Muscle layer of duodenum (tissue), 2 donors: ENCODE measurements around the gene SLC29A3.

Experiments used
- H3K27ac ChIP-seq: one replicate; pipeline ENCODE4 v1.7.0; 2013; ENCODE audit warnings: mild to moderate bottlenecking, low read length
- H3K27me3 ChIP-seq: one replicate; pipeline ENCODE4 v1.7.0; 2013; ENCODE audit warnings: low read depth, mild to moderate bottlenecking, control low read depth, low read length
- H3K36me3 ChIP-seq, 2 donors: one replicate each; pipeline ENCODE4 v1.7.0; 2013; ENCODE audit warnings: low read length in 2 of 2, control low read depth in 1 of 2, mild to moderate bottlenecking in 1 of 2; ENCODE audit not compliant: insufficient read depth in 2 of 2, control insufficient read depth in 1 of 2
- H3K4me1 ChIP-seq, 2 donors: one replicate each; pipeline ENCODE4 v1.7.0; 2013; ENCODE audit warnings: low read length in 2 of 2, mild to moderate bottlenecking in 2 of 2, control low read depth in 1 of 2, moderate library complexity in 1 of 2; ENCODE audit not compliant: insufficient read depth in 2 of 2, control insufficient read depth in 1 of 2
- H3K4me3 ChIP-seq, 2 donors: one replicate each; pipeline ENCODE4 v1.7.0; 2013; ENCODE audit warnings: low read length in 2 of 2, low read depth in 1 of 2, mild to moderate bottlenecking in 1 of 2
- H3K9me3 ChIP-seq, 2 donors: one replicate each; pipeline ENCODE4 v1.7.0; 2013; ENCODE audit warnings: low read length in 2 of 2, control low read depth in 1 of 2, mild to moderate bottlenecking in 1 of 2; ENCODE audit not compliant: control insufficient read depth in 1 of 2
- donor health status: healthy.

Gene SLC29A3

DNA sequence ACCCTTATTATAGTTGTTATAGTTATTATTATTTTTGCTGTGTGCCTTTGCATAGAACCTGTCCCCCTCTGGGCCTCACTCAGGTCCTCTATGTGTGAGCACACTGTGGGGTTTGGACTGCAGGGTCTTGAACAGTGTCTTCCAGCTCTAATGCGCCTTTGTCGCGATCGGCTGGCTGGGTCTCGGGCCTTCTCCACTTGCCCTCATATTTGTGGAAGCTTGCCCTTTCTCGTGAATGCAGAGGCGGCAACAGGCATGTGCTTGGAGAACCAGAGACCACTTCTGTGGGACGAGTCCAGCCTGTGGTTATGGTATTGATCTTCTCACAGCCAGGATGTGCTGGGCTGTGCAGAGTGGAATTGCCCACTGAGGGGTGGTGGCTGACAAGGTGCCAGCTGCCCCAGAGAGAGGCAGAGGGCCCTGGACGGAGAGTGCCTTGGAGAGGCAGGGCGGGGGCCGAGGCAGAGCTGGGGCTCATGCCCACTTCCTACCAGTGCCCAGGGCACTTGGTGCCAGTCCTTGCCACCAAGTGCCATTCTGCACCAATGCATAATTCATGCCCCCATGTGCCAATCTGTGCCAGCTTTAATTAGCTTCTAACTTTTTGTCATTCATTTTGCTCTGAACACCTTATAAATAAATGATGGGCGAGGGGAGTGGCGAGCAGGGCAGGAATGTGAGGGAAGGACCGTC, 70.9 kb downstream of the SLC29A3 start:
- Histone ChIP-seq H3K4me1 (no peaks in the 10 kb centered on the region), H3K27ac (no peak overlapping the region), H3K9me3 (no peaks in the 10 kb centered on the region), H3K27me3 (no peaks in the 10 kb centered on the region), H3K36me3 (no peaks in the 10 kb centered on the region), H3K4me3 (no peak overlapping the region)

DNA sequence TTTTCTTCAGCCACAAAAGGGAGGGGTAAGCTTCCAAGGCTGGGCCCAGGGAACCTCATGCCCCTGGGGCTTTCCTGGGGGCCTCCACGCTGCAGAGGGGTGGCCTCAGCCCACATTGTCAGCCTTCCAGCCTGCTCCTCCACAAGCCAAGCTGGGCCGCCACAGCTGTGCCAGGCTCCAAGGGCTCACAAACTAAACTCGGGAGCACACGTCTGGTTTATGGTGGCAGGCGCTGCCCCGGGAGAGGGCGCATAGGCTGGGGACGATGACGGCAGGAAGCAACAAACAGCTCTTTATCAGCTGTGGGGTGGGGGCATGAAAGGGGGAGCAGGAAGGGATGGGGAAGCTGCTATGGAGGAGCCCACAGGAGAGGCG, 71.4 kb downstream of the SLC29A3 start:
- no peaks in the 10 kb centered on the region for H3K4me1 ChIP-seq
- H3K27me3 ChIP-seq: no peaks in the 10 kb centered on the region
- H3K36me3 ChIP-seq: no peaks in the 10 kb centered on the region
- H3K27ac ChIP-seq: no peak overlapping the region
- H3K4me3 ChIP-seq: no peak overlapping the region
- H3K9me3 ChIP-seq: no peaks in the 10 kb centered on the region

DNA sequence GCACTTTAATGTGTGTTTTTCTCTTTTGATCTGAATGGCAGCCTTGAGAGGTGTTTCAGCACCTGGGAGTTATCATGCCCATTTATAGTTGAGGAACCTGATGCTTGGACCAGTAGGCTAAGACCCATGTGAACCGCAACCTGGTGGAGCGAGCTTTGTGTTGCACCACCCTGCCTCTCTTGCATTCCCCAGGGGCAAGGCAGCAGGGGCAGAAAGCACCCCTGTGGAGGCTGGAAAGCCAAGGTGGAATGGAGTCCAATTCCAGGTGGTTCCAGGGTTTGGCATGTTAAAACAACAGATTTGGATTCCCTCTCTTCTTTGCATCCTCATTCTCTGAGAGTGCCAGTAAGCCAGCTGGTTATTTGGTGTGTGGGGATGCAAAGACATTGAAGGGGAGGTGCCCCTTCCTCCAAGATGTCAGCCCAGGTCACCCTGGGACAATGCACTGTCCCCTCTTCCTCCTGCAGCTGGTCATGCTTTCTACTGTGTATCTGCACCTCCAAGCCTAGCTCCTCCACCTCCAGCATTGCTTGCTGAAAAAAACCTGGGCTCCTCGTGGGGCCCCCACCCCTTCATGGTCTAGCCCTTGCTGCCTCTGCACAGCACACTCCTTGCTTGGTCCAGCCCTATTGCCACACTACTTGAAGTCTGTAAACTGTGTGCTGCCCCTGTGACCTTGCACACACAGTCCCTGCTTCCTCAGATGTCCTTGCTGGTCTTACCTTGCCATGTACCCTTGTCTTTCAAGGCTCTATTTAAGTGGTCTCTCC, 72.0 kb downstream of the SLC29A3 start:
- no peaks in the 10 kb centered on the region for H3K4me1 ChIP-seq
- no peaks in the 10 kb centered on the region for H3K36me3 ChIP-seq
- no peak overlapping the region for H3K4me3 ChIP-seq
- no peaks in the 10 kb centered on the region for H3K9me3 ChIP-seq
- H3K27ac ChIP-seq: no peak overlapping the region
- H3K27me3 ChIP-seq: no peaks in the 10 kb centered on the region

DNA sequence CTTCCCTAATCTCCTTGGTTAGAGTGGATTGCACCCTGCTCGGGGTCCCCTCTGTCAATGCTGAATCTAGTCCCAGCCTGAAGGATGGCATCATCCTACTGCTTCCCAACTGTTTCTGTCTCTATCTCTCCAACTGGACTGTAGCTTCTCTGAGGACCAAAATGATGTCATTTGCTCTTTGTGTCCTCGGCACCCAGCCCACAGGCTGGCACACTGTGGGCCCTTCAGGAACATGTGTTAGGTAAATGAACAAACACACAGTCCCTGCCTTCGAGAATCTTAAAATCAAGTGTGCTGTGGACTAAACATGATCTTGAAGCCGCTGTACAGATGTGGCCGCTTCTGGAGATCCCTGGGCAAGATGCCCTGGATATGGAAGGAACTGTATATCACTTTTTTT, 72.6 kb downstream of the SLC29A3 start:
- no peaks in the 10 kb centered on the region for H3K27me3 ChIP-seq
- H3K36me3 ChIP-seq: no peaks in the 10 kb centered on the region
- no peaks in the 10 kb centered on the region for H3K9me3 ChIP-seq
- H3K4me3 ChIP-seq: no peak overlapping the region
- no peak overlapping the region for H3K27ac ChIP-seq
- H3K4me1 ChIP-seq: no peaks in the 10 kb centered on the region

DNA sequence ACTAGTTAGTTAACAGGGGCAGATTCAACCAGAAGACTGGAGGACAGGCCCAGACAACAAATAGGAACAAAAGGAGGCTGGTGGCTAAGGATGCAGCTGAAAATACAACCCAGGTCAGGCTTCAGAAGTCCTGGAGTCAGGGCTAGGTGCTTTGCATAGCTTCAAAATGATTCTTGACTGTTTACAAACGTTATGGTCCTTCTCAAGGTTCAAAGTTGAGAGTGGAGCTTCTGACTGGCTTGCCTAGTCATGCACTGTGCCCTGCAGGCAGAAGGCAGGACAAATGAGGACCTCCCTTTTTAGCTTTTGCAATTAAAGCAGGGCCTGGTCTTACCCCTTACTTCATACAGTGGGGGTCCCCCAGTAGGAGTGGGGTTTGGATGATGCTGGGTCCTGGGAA, 73.2 kb downstream of the SLC29A3 start:
- peaks cover 0 to 2% of the 10 kb centered on the region in 2 donors for H3K4me1 ChIP-seq
- no peak overlapping the region for H3K4me3 ChIP-seq
- no peaks in the 10 kb centered on the region for H3K9me3 ChIP-seq
- H3K36me3 ChIP-seq: no peaks in the 10 kb centered on the region
- H3K27me3 ChIP-seq: peaks cover under 1% of the 10 kb centered on the region
- no peak overlapping the region for H3K27ac ChIP-seq

DNA sequence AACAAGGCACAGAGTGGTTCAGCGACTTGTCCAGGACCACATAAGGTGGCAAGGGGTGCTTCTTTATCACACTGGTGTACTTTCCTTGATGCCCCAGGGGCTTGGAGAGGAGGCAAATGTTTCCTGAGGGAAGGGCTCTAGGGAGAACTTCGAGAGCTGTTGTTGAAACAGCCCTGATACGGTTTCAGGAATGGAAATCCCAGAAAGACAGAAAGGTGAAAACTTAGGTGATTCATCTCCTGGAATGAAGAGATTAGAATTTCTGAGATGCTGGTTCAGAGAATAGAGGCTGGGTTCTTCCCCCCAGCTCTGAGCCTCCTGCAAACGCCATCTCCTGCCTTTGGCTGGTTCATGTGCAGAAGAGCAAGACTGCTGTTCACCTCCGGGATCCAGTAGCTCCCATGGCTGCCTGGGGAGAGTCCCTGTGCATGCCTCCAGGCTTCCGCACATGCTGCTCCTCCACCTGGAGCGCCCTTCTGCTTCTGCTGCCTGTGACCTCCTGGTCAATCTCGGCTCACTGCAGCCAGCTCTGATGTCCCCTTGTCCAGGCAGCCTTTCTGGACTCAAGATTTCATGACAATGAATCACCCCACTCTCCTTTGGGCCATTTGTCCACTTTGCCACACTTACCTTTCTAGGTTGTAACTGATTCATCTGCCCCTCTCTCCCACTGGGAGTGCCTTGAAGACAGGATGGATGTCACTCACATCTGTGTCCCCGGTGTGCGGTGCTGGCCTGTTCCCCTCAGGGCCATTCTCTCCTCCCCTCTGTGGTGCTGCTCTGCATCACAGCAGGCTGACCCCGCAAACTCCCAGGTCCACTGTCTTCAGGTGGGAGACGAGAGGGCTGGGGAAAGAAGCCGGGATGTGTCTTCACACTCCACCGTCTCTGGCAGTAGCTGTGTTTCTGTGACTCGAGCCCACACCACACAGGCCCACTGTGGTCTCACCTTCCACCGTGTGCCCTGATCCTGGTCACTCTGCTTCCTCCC, 74.0 kb downstream of the SLC29A3 start:
- no peak overlapping the region for H3K4me3 ChIP-seq
- H3K4me1 ChIP-seq: peaks cover 0 to 10% of the 10 kb centered on the region in 2 donors
- no peak overlapping the region for H3K27ac ChIP-seq
- H3K36me3 ChIP-seq: no peaks in the 10 kb centered on the region
- no peaks in the 10 kb centered on the region for H3K9me3 ChIP-seq
- peaks cover 8% of the 10 kb centered on the region for H3K27me3 ChIP-seq

DNA sequence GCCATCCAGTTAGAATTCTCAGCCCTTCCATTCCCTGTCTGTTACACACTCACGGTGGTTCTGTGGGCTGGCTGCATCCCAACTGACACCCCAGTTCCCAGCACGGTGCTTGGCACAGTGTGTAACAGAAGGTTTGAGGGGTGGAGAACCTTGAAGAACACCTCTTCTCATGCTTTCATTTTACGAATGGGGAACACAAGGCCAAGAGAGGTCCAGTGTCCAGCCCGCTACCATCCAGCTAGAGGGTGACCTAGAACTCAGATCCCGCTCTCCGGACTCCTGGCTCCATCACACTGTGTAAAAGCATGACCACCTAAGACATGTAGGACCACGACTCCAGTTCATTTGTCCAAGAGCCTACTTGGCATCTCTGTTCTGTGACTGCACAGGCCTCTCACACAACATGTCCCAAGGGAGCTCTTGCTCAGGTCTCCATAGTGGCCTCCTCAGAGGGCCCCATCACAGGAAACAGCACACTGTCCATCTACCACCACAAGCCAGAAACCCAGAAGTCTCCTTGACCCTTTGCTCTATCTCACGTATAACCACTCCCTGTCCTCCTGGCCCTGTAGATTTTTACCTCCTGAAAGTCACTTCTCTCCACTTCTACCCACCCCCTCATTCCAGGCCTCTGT, 74.9 kb downstream of the SLC29A3 start:
- no peaks in the 10 kb centered on the region for H3K36me3 ChIP-seq

DNA sequence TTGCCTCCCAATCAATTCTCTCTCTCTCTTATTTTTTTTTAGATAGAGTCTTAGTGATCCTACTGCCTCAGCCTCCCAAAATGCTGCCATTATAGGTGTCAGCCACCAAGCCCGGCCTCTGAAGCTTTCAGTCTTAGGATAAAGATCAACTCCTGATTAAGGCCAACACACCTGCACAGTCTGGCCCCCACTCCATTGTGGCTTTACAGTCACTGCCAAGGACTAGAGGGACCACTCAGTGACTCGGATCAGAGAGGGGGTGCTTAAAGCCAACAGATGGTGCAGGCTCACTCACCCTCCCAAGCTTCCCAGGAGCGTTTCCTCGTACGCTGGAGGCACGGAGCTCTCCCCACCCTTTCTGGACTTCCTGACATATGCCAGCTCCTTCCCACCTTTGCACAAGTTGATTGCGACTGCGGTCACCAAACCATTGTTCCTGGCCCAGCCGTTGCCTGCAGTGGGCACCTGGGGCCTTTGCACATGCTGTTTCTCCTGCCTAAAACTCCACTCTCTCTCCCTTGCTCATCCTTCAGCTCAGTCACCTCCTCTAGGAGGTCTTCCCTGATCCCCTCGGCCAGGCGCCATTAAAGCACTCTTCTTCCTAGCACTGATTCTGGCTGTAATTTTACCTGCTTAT, 76.0 kb downstream of the SLC29A3 start:
- peaks cover 27% of the 10 kb centered on the region for H3K27me3 ChIP-seq
- no peaks in the 10 kb centered on the region for H3K36me3 ChIP-seq
- peaks cover 0 to 17% of the 10 kb centered on the region in 2 donors for H3K4me1 ChIP-seq
- no peak overlapping the region for H3K27ac ChIP-seq
- no peaks in the 10 kb centered on the region for H3K9me3 ChIP-seq
- H3K4me3 ChIP-seq: no peak overlapping the region

More for the DNA sequence above, 74.9 kb downstream of the SLC29A3 start:
- Histone ChIP-seq H3K9me3 (no peaks in the 10 kb centered on the region), H3K4me3 (no peak overlapping the region), H3K27ac (no peak overlapping the region), H3K4me1 (peaks cover 0 to 16% of the 10 kb centered on the region in 2 donors), H3K27me3 (peaks cover 17% of the 10 kb centered on the region)

DNA sequence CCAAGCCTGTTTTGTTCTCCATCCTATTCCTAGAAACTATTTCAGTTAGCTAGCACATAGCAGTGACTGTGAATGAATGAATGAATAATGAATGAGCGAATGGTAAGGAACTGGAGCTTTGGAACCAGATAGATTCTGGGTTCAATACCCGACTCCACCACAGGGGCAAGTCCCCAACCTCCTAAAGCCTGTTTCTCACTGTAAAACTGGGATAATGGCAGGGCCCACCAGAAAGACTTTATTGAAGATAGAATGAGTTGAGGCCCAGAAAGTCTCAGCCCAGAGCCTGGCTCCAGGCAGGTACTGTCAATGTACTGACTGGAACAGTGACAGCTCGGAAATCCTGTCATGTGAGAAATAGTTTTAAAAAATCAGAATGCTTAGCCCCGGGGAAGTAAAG, 76.6 kb downstream of the SLC29A3 start:
- Histone ChIP-seq H3K9me3 (no peaks in the 10 kb centered on the region), H3K27me3 (peaks cover 29% of the 10 kb centered on the region), H3K4me3 (no peak overlapping the region), H3K27ac (no peak overlapping the region), H3K36me3 (no peaks in the 10 kb centered on the region), H3K4me1 (peaks cover 0 to 17% of the 10 kb centered on the region in 2 donors)

DNA sequence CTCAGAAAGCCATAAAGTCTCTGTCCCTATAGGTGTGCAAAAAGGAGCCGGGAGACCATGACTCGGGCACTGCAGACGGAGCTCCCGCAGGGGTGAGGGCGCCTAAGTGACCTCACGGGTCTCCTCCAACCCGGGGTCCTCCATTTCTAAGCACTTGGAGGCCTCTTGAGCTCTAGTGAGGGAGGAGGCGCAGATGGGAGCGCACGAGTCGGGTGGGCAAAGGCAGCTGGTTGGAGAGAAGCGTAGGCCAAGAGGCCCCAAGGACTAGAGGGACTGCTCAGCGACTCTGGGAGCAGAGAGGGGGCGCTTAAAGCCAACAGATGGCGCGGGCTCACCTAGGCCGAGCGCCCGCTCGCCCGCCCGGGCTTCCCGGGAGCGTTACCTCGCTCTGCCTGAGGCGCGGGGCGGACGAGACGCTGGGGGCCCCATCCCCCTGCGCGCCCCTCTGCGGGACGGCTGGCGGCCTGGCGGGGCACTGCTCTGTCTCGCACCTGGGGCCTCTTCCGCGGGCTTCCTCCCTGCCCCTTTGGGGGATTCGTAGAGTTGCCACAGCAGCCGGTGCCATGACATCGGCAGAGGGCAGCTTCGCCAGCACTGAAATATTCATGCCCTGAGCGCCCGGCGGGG, 77.1 kb downstream of the SLC29A3 start:
- Histone ChIP-seq H3K9me3 (no peaks in the 10 kb centered on the region), H3K4me1 (peaks cover 0 to 17% of the 10 kb centered on the region in 2 donors), H3K27me3 (peaks cover 29% of the 10 kb centered on the region), H3K36me3 (no peaks in the 10 kb centered on the region), H3K27ac (no peak overlapping the region), H3K4me3 (peak overlapping the region in 1 of 2 donors; percentile 63)
